GM21576 (cell line): Measurements from ENCODE around the gene WDR74.
"Not testable (repeated sequence)": the region's sequence is repeated elsewhere in the genome, so short reads cannot be mapped to it uniquely, and the experiment has no call there.

ENCODE experiments used
- ATAC-seq: cut with Tn5 transposase; IDR thresholded peaks from one replicate; pipeline ENCODE4 v1.9.1; 2021; ENCODE audit warnings: mild to moderate bottlenecking, moderate library complexity; ENCODE audit not compliant: unreplicated experiment

Gene WDR74

DNA sequence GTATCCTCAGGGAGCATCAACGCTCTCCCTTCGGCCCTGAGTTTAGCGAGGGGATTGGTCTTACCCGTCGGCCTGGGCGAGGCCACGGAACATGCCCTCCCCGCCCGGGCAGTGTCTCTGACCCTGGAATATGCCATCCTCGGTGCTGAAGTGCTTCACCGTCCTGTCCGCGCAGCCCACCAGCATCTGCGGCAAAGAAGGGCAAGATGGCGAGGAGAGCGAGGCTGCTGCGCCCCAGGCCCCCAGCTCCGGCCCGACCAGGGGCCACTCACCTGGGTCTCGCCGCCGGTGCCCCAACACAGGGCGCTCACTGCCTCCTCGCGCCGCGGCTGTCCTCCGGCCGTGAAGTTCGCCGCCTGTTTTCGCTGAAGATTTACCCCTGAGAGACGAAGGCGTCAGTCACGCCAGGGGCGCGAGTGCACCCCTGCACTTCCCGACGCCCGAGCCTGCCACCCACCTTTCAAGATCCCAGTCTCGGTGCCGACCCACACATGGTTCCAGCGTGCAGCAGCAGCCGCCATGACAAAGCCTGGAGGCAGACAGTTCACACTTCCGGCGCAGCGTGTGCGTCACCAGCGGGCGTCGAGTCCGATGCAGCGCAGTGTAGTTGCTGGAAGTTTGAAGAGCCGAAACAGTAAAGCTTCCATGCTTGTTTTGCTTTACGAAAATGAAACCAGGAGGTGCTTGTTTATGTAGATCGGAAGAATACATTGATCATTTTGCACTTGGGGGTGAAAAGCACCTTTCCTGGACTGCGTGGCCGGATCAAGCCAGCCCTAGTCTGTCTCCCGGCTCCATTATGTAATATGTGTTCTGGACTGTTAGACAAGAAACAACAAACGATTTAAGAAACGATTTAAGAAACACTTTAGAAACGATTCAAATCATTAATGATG, at the start of gene WDR74:
Gene WDR74, minus strand, starts transcription at position 541 of the 896 bp plus-strand sequence. Its CDS starts 20 bp downstream, at position 521.
- ATAC-seq = peak; percentile 45

DNA sequence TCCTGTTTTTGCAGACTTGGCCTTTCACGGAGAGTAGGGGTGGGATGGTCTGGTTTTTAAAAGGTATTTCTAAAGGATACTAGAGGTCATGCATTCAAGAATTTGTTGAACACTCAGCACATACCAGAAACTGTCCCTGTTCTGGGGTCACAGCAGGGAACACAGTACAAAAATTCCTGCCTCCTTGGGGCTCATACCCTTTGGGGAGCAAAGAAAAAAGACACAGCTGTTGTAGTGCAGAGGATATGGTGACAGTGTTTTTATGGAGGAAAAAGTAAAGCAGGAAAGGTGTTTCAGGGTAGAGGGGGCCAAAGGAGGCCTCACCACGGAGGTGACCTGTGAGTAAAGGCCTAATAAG, 49.7 kb upstream of the WDR74 start:
- no peak for ATAC-seq

DNA sequence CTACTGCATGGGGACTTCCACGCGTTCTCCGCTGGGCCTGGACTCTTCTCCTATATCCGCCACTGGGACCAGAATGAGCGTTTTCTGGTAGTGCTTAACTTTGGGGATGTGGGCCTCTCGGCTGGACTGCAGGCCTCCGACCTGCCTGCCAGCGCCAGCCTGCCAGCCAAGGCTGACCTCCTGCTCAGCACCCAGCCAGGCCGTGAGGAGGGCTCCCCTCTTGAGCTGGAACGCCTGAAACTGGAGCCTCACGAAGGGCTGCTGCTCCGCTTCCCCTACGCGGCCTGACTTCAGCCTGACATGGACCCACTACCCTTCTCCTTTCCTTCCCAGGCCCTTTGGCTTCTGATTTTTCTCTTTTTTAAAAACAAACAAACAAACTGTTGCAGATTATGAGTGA, 49.0 kb upstream of the WDR74 start:
- ATAC-seq = no peak

DNA sequence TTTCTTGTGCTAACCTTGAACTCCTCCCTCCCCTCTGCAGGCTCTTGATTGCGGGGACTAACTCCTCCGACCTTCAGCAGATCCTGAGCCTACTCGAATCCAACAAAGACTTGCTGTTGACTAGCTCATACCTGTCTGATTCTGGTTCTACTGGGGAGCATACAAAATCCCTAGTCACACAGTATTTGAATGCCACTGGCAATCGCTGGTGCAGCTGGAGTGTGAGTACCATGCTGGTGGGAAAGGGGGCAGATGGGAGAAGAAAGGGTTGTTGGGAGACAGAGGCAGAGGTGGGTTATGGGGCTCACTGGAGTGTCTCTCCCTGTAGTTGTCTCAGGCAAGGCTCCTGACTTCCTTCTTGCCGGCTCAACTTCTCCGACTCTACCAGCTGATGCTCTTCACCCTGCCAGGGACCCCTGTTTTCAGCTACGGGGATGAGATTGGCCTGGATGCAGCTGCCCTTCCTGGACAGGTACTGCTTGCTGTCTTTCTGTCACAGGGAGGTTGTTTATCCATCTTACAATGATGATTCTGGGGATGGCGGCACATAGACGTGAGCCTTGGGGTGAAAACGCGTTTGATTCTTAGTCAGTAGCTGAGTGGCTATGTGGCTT, 45.9 kb upstream of the WDR74 start:
- ATAC-seq = no peak

DNA sequence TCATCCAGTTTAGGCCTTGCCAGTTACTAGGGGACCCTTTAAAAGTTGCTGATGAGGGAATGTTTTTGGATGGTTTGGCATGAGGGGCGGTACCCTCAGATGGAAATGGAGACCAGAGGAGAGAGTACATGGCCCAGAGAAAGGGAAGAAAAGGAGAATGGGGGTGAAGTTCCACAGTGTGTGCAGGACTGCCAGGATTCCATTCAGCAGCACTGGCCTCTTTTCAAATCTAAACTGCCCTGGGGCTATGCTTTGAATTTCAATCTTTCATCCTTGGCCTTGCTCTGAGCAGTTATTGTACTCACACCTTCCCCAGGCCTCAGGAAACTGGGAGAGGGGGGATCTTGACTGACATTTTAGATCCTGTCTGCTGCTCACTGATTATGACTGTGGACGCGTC, 44.3 kb upstream of the WDR74 start:
- no peak for ATAC-seq

DNA sequence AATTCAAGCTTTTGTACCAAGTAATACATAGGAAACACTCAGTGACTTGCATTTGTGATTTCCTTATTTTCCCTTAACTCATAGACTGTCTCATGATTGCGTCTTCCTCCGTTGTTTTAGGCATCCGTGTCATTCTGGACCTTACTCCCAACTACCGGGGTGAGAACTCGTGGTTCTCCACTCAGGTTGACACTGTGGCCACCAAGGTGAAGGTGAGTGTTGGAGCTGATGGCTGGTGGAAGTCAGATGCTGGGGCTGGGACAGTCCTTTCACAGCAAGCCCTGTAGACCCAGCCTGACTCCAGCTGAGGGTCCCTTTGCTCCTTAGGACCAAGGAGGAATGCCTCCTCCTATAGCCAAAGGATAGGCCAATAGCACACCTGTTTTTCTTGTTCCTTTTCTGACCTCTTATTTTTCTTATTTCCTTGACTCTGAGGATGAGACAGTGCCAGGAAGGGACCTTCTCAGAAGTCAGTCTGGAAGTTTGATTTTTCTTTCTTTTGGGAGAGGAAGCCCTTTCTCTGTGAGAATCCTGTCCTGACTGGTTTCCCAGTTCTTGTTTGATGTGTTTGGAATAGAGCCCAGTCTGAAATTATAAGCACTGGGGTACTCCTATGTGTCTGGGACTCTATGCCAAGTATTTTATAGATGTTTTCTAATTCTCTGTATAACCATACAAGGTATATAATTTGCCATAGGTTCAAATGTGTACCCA, 43.6 kb upstream of the WDR74 start:
- no peak for ATAC-seq

DNA sequence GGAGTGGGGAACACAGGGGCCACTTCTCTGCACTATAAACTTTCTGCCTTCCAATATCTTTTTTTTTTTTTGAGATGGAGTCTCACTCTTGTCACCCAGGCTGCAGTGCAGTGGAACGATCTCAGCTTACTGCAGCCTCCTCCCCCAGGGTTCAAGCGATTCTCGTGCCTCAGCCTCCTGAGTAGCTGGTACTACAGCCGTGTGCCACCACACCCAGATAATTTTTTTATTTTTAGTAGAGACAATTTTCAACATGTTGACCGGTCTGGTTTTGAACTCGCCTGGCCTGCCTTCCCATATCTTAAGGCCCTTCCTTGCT, 43.0 kb upstream of the WDR74 start:
- no peak for ATAC-seq

DNA sequence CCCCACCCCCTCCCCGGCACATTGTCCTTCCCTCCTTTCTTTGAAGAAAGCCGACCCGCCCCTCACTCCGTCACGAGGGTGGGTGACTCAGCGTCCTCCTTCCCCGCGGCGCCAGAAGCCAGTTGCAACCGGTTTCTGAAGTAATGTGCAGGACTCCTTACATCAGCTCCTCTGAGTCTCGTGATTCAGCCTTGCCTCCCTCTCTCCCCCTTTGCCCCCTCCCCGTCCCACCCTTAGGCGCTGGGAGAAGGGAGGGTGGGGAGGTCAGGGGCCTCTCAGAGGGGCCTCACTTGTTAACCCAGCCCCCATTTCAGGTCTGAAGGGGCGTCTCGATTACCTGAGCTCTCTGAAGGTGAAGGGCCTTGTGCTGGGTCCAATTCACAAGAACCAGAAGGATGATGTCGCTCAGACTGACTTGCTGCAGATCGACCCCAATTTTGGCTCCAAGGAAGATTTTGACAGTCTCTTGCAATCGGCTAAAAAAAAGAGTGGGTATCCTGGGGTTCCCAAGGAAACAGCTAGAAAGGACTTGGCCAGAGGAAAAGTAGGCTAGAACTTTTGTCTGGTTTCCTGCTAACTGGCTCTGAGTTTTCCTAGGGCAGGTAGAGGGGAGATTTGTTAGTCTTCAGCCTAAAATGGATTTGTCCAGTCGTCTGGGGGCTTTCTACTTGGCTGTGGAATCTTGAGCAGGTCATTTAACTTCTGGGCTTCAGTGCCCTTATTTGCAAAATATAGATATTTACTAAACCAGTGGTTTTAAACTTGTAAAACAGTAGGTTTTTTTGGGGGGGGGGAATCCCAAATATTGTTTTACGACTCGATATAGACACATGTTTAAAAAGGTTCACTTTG, 42.4 kb upstream of the WDR74 start:
- ATAC-seq = peak; percentile 44

DNA sequence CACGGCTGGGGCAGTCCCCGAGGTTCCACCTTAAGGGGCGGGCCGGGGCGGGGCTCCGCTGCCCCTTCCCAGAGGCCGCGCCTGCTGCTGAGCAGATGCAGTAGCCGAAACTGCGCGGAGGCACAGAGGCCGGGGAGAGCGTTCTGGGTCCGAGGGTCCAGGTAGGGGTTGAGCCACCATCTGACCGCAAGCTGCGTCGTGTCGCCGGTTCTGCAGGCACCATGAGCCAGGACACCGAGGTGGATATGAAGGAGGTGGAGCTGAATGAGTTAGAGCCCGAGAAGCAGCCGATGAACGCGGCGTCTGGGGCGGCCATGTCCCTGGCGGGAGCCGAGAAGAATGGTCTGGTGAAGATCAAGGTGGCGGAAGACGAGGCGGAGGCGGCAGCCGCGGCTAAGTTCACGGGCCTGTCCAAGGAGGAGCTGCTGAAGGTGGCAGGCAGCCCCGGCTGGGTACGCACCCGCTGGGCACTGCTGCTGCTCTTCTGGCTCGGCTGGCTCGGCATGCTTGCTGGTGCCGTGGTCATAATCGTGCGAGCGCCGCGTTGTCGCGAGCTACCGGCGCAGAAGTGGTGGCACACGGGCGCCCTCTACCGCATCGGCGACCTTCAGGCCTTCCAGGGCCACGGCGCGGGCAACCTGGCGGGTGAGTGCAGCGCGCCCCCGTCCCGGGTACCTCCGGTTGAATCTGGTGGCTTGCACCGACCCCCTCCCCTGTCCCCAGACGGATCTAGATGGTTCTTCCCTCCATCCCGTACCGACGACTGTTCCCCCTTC, 41.6 kb upstream of the WDR74 start, which contains the start of gene SLC3A2:
Gene SLC3A2, plus strand, starts transcription at position 94 of the 776 bp plus-strand sequence. Its CDS starts 128 bp downstream, at position 222.
- ATAC-seq = peak; percentile 70

DNA sequence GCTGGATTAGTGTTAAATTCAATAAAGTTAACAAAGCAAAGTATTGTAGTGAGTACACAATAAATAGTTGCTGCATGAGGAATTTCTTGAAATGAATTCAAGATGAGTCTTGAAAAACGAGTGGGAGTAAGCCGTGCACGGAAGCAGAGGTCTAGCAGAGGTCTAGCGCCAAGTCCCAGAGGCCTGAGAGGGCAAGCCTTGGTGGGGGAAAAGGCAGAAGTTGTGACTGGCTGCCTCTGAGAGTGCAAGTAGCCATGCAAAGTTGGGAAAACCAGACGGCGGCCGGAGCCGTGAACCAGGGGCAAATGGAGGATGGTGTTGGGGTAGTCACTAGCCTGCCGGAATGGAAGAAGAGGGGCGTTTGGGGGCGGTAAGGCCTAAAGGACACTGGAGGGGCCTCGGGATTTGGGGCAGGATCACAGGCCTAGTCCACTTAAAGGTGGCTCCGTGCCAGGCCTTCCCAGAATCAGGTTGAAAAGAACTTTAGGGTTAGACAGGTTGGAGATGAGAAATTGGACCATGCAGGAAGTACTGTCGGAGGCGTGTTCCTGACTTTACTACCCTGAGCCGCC, 40.9 kb upstream of the WDR74 start:
- peak; percentile 13 for ATAC-seq

DNA sequence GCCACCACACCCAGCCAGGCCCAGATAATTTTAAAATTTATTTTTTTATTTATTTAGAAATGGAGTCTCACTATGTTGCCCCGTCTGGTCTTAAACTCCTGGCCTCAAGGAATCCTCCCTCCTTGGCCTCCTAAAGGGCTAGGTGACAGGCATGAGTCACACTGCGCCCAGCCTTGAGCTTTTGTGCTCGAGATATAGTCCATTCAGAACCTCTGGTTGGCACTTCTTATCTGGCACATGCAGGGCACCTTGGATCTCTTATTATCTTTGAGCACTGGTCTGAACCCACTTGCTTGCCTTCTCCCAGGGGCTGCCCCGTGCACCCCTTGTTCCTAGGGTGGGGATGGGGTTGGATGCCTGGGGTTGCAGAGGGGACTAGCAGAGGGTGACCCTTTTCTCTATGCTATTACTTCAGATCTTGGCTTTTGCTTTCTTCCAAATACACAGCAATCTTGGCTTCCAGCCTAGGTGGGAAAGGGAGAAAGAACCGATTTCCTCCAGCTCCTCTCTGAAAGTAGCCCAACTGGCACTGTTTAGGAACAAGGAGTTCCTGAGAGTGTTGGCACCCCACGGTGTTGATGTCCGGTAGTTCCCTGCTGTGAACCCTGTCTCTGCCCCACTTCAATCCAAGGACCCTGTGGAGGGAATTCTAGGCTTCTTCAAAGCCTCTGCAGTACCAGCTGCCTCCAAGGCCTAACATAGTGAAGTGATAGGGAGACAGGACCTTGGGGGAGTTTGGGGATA, 40.0 kb upstream of the WDR74 start:
- ATAC-seq = no peak

DNA sequence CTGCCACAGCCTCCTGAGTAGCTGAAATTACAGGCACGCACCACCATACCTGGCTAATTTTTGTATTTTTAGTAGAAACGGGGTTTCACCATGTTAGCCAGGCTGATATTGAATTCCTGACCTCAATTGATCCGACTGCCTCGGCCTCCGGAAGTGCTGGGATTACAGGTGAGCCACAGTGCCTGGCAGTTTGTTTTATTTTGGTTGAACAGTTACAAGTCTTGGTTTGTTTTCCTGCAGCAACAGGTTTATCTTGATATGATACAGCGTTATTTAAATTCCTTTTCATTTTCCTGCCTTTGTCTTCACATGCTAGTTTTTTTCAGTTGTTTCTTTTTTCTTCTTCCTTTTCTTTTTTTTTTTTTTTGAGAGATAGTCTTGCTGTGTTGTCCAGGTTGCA, 37.3 kb upstream of the WDR74 start:
- no peak for ATAC-seq

DNA sequence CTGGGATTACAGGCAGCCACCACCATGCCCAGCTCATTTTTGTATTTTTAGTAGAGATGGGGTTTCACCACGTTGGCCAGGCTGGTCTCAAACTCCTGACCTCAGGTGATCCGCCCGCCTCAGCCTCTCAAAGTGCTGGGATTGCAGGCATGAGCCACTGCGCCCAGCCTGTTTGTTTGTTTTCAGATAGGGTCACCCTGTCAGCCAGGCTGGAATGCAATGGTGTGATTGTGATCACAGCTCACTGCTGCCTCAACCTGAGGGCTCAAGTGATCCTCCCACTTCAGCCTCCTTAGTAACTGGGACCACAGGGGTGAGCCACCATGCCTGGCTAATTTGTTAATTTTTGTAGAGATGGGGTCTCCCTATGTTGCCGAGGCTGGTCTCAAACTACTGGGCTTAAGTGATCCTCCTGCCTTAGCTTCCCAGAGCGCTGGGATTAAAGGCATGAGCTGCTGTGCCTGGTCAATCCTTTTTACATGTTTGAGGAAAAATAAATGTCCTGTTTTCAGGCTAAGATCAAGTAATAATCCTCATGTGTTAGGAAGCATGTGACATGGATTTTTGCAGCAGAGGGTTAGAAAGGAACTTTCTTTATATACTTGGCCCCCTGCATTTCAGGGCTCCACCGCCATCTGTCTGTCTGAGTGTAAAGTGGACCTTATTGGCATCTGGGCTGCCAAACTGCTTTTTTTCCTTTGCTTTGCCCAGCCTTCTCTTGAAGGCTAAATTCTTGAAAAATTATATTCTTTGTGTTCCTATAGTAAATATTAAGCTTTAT, 36.5 kb upstream of the WDR74 start:
- no peak for ATAC-seq

DNA sequence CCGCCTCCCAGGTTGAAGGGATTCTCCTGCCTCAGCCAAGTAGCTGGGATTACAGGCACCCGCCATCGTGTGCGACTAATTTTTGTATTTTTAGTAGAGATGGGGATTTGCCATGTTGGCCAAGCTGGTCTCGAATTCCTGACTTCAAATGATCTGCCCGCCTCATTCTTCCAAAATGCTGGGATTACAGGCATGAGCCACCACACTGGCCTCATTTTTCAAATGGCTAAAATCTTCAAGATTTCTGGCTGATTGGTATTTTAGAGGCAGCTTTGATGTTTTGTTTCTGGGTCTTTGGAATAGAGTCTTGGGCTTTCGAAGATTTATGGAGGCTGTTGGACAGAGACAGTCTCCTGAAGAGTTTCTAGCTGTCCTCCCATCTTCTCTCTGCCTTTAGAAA, 35.5 kb upstream of the WDR74 start:
- ATAC-seq = no peak

DNA sequence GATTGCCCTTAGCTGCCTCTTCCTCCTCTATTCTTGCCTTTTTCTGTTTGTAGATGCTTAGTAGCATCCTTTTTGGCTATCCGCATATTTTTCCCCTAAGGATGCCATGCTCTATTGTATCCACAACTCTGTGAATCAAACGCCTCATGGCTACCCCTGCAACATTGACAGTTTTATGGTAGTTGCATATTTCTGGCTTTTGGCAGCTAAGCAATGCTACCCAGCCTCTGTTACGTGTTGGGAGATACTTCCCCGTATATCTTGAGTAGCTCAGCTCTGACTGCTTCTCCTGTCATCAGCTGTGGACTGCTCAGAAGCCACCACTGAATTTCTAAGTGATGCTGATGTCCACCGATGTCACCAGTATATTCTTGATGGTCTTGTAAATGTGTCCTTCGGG, 26.2 kb upstream of the WDR74 start:
- ATAC-seq = no peak

DNA sequence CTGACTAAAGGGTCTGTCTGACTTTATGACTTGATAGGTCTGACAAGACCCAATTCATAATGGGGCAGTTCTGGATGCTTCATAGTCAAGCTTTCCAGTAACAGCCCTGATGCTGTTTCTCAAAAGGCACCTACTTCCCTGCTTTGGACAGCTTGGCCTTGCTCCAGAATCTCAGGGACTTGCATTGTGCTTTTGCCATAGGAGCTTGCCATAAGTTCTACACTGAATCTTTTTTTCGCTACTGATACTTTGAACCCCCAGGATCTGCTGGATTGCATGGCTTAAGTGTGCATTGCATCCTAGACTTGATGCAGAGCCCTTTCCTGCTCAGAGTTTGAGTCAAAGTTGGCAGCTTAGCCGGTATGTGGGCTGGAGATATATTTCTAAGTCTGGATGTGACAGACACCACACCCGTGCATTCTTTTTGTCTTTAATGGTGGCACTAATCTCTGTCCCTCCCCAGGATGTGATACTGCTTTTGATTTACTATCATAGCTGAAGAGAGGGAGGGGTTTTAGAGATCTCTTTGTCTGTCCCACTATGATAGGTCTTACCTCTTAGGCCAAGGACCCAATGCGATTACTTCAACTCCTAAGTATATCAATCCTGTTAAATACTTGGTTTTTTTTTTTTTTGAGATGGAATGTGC, 24.4 kb upstream of the WDR74 start:
- no peak for ATAC-seq

DNA sequence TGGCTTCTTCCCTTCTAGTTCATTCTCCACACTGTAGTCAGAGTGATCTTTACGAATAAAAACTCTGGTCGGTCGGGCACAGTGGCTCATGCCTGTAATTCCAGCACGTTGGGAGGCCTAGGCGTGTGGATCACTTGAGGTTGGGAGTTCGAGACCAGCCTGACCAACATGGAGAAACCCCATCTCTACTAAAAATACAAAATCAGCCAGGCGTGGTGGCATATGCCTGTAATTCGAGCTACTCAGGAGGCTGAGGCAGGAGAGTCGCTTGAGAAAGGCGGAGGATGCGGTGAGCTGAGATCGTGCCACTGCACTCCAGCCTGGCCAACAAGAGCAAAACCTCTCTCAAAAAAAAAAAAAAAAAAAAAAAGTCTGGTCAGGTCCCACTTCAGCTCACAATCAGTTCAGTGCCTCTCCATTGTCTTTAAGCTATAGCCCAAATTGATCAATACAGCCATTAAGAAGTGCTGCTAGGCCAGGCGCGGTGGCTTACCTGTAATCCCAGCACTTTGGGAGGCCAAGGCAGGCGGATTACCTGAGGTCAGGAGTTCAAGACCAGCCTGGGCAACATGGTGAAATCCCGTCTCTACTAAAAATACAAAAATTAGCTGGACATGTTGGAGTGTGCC, 22.3 kb upstream of the WDR74 start:
- ATAC-seq = not testable (repeated sequence)
